SU-DHL-6 (cell line): ENCODE data around the gene EDA.

Experiments
- EZH2phosphoT487 ChIP-seq: fragments of 200-600 bp; sonication (generic), shearing (Covaris generic); conservative IDR thresholded peaks from 2 replicates; pipeline ENCODE4 v1.6.1; 2018; ENCODE audit warnings: mild to moderate bottlenecking, antibody characterized with exemption, low read length, moderate library complexity, mixed read lengths
- TF ChIP-seq, protein P1 (sequence below): fragments of 200-600 bp; sonication (generic); IDR thresholded peaks from one replicate; pipeline ENCODE4 v1.5.1; 2017; ENCODE audit warnings: antibody characterized with exemption, mild to moderate bottlenecking, low read length, moderate library complexity; ENCODE audit not compliant: insufficient read depth, poor library complexity, severe bottlenecking

DNA sequence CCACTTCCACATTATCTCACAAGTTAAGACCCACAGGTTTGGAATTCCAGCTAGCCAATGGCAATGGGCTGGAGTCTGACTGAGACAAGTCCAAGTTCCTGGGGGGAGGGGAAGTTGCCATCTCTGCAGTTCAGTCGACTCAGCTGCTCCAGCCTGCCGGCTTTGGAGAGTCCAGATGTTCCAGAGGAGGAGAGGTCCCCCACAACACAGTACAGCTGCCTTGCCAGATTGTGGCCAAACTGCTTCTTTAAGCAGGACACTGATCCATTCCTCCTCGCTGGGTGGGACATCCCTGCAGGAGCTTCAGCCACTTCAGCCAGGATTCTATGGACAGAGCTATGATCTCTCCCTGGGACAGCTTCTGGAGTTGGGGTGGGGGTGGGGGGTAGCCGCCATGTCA lies 199.2 kb downstream of the EDA start:
- TF ChIP-seq, protein P1, sequence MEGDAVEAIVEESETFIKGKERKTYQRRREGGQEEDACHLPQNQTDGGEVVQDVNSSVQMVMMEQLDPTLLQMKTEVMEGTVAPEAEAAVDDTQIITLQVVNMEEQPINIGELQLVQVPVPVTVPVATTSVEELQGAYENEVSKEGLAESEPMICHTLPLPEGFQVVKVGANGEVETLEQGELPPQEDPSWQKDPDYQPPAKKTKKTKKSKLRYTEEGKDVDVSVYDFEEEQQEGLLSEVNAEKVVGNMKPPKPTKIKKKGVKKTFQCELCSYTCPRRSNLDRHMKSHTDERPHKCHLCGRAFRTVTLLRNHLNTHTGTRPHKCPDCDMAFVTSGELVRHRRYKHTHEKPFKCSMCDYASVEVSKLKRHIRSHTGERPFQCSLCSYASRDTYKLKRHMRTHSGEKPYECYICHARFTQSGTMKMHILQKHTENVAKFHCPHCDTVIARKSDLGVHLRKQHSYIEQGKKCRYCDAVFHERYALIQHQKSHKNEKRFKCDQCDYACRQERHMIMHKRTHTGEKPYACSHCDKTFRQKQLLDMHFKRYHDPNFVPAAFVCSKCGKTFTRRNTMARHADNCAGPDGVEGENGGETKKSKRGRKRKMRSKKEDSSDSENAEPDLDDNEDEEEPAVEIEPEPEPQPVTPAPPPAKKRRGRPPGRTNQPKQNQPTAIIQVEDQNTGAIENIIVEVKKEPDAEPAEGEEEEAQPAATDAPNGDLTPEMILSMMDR, result no peak
- no peak for TF ChIP-seq EZH2phosphoT487
